GM19395 (cell line): ENCODE results near the gene SNN.

Experiments
- ATAC-seq: cut with Tn5 transposase; IDR thresholded peaks from one replicate; pipeline ENCODE4 v1.9.1; 2021; ENCODE audit warnings: mild to moderate bottlenecking, moderate library complexity; ENCODE audit not compliant: unreplicated experiment

Gene SNN

DNA sequence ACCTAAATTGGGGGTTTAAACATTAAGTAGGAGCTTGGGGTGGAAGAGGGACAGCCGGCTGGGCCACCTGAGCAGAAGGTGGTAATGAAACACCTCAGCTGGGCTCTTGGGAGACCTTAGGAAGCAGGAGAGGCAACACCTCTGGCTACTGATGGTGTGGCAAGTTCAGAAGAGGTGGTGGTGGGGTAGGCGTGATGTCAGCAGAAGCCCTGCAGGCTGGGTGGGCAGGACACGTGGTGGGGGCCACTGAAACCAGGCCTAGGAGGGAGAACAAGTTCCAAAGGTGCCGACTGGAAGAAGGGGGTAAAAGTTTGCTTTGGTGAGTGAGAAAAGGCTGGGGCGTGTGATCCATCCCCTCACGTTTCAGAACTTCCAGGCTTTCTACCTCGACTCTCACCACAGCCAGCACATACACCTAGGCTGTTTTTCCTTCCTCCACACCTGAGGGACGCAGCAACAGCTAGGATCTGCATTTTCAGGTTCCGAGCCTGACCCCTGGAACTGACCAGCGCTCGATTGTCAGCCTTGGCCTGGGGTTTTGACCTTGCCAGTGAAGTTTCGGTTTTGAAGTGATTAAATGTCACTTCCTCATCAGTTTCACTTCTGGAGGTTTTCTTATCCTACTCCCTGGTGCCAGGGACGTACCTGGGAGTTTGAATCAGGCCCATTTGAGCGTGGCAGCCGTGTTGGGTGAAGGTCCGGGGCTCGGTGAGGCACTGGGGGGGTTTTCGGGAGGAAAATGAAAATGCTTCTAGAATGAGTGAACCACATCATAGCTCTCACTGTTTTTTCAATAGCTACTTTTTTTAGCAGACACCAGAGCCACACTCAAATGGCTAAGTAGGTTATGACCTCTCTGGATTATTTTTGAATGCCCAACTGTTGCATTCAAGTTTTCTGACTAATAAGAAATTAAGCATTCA, 10.0 kb downstream of the SNN start:
- ATAC-seq, result no peak

- no peak for ATAC-seq
Measured at GRCh38 chr16:11679250-11679649, 11.0 kb downstream of the SNN start.

DNA sequence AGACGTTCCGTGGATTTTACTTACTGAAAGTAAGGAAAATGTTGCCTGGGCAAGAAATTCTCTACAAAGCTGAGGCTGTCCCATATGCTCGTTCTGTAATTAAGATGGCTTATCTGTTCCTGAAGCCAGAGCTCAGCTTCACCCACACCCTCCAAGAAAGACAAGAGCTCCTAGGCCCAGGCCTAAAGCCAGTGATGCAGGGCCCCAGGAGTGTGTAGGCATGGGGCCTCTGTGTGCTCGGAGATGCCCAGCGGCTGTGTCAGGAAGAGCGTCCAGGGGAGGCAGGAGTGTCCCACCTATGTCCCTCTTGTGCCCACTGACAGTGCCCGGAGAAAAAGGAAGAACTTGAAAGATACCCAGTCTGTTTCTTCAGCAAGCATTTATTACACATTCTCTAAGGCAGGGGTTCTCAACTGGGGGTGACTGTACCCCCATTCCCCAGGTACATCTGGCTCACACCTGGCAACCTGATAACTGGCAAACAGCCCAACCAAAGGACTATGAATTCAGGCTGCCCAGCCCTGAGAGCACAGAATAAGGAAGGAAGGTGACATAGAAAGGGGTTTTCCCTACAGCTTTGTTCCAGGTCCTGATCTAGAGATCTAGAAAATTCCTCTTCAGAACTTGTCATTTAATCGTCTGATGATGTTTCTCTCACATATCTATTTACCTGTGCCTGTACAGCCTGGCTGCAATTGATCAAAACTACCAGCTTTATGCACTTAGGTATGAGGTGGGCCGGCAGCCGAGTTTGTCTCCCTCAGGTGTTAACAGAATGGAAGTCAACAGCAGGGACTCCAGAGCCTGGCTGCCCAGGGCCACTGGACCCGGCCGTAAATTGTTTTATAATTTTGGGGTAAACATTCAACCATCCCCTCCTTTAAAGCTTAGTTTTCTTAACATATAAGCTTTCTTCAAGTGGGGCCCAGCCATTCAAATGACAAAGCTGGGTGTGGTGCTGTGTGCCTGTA, 12.0 kb downstream of the SNN start:
- ATAC-seq, result no peak

GRCh38 chr16:11681556-11681955, 13.3 kb downstream of the SNN start:
- ATAC-seq, result peak; percentile 36

- peak; percentile 53 for ATAC-seq
Measured at GRCh38 chr16:11681976-11682654, 13.9 kb downstream of the SNN start.

DNA sequence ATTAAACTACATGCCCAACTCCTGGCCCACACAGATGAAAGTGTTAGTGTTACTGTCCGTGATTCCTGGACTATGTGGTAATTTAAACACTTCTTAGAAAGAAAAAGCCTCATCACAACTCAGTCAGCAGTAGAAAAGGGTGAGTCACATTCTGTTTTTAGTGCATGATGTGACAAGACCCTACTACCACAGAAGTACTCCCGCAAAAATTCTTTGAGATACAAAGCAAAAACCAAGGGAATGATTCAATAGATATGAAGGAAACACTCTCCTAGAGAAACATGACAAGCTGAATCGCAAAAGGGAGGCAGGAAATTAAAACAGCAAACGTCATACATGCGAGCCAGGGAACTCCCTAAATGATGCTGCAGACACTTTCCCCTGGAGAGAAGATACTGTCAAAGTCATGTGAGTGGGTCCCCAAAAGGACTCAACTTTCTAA, 14.4 kb downstream of the SNN start:
- ATAC-seq, result peak; percentile 32

DNA sequence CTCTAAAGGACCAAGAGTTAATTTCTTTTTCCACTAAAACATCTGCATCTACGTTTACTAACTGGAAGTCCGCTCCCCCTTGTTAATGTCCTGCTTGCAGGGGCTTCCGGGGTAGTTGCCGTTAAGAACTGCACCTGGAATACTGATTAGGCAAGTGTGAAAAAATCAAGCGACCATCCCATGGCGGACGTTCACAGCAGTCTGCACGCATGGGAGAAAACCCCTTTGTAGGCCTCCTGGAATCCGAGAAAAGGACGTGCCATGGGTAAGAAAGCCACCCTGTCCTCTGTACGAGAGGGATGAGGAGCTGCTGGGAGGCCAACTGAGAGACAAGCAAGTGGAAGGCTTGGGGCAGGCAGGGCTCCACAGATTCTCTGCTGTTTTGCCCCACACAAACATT, 14.9 kb downstream of the SNN start:
- ATAC-seq, result no peak

DNA sequence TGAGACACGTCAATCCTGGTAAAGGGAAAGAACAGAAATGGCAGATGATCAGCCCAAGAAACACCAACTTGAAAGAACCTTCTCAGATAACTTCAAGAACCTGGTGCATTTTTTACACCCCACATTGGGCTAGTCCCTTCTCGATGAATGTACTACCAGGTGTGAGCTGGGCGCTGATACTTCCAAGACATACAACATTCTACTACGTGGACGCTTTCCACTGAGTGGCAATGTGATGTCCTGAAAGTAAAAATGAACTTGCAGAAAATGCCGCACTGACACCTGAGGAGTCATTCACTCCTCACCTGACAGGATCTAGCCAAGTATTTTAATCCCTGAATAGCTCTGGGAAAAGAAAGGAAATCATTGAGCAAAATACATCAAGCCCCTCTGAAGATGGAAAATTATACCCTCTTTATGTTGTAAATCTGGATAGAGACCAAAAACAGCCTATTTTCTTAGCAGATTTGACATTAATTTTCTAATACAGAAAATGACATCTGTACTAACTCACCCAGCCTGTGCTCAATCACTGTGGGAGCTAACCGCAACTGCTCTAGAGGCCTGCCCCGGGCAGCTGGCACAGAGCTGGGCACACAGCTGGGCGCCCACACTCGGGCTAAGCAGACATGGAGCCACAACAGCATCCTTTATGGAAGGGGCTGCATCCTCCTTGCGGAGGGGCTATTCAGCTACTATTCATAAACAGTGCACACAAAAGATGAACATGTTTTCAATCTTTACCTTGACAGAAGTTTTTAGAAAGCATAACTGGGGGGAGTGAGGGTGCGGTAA, 16.2 kb downstream of the SNN start:
- no peak for ATAC-seq

- no peak for ATAC-seq
Measured at GRCh38 chr16:11685844-11686618, 17.8 kb downstream of the SNN start.

DNA sequence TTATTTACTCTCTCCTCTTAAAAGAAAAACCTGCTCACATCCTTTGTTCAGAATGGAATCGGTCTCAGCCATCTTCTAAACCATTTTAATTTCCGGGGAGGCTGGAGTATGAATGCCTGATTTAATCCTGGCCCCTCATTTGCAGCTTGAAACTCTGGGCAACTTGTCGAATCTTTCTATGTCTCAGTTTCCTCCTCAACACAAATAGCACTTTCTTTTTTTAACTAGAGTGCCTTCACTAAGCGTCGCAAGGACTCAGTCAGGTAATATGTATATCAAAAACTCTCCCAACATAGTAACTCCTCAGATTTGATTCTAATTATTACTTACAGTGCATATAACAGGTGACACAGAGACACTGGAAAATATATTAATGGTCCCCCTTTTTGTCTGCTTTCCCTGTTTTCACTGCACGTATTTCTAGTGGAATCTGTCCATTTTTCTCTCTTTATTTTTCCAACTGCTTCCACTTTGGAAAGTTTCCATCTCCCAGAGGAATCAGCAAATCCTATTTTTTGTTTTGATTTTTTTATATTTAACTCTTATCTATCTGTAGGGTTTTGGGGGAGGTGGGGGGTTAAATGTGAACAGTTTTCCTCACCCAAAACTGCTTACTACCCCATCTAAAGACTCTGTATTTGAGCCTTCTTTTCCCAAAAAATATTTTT, 18.6 kb downstream of the SNN start:
- no peak for ATAC-seq

GRCh38 chr16:11687601-11688519, 19.6 kb downstream of the SNN start:
- ATAC-seq, result no peak

- ATAC-seq, result peak; percentile 11
Measured at GRCh38 chr16:11688520-11688886, 20.2 kb downstream of the SNN start.

GRCh38 chr16:11689031-11689840, 21.0 kb downstream of the SNN start:
- peak; percentile 87 for ATAC-seq

DNA sequence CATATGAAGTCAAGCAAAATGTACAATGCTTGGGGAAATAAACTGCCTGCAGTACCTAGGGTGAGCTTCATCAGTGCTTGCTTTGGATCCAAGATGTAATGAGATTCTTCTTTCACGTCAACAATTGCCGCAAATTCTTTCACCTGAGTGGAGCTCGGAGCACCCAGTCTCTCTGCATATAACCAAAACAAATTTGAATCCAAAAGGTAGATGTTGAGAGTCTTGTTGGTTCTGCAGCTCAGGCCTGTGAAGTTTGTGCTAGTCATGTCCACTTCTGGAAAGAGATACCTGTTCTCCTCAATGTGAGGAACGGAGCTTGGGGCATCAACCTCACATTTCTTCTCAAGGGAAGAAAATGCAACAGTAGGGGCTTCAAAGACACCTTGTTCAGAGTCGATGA, 23.0 kb downstream of the SNN start:
- no peak for ATAC-seq

DNA sequence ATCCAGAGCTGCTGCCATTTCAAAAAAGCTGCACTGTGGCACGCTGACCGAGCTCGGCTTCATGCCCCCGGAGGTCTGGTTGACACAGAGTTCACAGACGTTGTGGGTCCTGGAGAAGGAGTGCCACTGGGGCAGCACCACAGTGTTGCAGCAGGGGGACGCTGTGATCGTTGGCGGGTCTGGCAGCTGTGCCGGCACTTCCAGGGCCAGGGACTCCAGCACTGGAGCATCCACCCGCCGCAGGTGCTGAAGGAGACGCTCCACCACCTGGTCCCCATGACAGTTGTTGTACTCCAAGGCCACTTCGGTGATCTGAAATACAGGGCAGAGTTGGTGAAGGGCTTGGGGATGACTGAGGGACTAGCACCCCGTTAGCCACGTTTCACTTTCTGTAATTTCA, 23.5 kb downstream of the SNN start:
- no peak for ATAC-seq

DNA sequence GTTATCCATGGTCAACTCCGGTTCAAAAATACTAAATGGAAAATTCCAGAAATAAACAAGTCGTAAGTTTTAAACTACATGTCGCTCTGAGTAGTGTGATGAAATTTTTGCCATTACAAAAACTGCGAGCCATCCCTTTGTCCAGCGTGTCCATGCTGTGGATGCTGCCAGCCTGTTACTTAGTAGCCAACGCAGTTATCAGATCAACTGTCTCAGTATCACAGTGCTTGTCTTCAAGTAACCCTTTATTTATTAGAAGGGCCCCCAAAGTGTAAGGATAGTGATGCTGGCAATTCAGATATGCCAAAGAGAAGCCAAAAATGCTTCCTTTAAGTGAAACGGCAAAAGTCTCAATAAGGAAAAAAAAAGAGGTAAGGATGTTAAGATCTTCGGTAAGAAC, 23.9 kb downstream of the SNN start:
- ATAC-seq, result no peak

- no peak for ATAC-seq
Measured at GRCh38 chr16:11692651-11693050, 24.4 kb downstream of the SNN start.
